Activated CD4-positive, alpha-beta T cell treated with anti-CD3 and anti-CD28 coated beads, Interleukin-2, amount 50 U/mL, for 24 hours (primary cell): Measurements from ENCODE around the gene CRYGC.

Experiments
- DNase-seq, 2 donors: peaks; one replicate each; pipeline ENCODE4 v3.0.0-alpha.2; 2020; ENCODE audit warnings: low read depth in 1 of 2, low spot score in 1 of 2

CRYGC gene

DNA sequence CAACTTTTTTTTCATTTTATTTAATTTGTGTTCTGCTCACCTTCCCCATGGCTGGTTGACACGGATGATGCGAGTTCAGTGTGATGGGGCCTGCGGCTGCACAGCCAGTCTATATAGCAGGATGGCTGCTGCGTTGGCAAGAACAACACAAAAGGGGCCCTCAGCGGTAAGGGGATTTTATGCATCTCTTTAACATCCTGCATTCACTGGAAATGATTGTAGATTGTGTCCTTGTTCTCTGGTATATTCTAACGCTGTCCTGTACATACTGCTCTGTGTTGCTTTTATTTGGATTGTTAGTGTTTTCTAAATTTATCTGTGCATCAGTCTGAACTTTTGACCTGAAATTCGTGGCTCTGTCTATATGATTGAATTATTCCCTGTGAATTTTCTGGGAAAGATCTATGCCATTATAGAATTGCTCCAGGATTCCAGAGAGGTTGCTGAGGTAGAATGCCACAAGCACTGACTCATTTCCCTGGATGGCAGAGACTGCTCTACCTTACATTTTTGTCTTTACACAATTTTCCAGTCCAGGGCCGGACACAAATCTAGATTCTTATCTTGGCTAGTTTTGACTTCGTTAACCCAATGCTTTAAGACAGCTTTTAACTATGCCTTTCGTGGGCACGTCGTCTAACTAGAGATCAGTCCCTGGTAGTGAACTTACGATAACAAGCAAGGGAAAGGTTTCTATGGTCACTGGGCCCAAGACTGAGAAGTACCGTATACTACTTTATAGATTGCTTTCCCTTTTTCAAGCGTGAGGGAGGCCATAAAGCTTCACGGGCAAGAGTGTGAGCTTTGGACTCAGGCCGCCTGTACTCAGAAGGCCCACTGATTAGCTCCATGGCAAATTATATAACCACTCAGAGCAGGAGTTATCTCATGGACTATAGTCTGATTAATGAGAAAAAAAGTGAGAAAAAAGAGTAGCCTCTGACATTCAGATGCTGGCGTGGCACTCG is at the start of gene CRYGC:
TSS of gene CRYGC (minus strand) at position 85 of the 968 bp plus-strand sequence. CDS start at position 49, 36 bp downstream.
- no peak for DNase-seq

DNA sequence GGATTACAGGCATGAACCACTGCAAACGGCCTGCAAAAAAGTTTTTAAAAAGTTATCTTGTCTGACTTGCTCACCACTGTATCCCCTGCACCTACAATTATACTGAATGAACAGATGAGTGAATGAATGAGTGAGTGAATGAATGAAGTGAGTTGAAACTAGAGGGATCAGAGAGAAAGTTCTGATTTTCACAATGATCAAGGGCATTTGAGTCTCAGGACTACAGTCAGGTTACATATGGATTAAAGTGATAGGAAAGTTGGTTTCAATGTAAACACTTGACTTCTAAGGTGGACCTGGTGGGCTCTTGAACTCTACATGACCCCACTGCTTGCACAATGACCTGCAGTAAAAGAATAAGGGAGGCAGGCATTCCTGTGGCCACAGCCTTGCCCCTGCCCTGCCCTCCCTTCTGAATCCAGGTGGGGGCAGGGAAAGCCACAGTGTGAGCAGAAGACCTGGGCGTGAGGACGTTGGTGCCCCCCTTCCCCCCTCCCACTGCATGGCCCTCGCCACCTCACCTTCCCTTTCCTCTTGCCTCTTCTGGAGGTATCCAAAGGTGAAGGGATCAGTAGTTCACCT is 49.5 kb upstream of the CRYGC start:
- no peak for DNase-seq

DNA sequence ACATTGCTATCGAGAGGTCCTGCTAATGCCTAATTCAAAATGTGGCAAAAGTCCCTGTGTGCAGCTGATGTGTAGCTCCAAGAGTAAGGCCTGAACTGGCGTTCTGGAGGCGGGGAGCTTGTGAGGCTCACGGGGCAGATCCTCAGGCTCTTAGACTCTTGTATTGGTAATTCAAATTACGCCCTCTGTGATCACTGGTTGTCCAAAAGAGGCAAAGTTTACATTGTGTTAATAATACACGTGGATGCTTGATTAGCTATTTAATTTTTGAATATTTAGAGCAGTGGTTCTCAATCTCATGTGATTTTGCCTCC is 46.2 kb upstream of the CRYGC start:
- DNase-seq = no peak

DNA sequence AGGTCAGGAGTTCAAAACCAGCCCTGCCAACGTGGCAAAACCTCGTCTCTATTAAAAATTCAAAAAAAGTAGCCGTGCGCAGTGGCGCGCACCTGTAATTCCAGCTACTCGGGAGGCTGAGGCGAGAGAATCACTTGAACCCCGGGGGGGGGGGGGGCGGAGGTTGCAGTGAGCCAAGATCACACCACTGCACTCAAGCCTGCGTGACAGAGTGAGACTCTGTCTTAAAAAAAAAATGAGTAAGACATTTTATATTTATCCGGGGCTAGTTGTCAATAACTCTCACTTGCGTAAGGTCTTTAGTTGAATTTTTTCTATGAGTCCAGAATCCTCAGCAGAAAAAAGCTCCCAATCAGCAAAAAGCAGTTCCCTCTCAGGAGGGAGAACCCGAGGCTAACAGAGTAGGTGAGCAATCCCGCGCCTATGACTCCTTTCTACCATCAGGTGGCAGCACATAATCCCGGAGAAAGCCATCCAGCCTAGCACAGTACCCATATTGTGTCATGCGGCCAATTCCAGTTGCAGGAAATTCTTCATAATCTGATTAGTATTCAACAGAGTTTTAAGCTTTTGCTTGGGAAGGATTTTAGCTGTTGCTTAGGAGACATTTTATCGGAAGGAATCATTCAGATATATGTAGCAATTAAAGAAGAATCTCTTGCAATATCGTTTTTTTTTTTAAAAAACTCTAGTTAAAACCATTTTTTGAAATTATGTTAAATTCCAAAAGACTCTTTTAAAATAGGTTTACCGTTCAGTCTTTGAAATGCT is 45.6 kb upstream of the CRYGC start:
- peak; percentile 10 to 59 for DNase-seq

- no peak for DNase-seq
Measured at GRCh38 chr2:208174144-208174543, 44.5 kb upstream of the CRYGC start.

DNA sequence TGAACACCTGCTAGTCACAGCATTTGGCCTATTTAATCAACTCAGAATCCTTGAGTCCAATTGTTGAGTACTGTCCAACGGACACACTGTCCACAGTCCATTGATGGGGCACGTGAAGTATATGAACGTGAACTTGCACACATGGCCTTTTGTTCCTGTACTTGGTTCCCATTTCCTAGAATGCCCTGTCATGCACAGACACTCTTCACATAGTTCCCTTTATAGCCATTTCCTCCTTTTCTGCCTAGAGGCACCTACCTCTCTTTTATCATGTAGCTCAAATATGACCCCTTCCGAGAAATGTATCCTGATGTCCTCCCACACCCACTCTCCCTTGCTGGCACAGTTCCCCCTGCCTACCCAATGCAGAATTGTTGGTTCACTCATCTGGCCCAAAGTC is 42.5 kb upstream of the CRYGC start:
- no peak for DNase-seq

DNA sequence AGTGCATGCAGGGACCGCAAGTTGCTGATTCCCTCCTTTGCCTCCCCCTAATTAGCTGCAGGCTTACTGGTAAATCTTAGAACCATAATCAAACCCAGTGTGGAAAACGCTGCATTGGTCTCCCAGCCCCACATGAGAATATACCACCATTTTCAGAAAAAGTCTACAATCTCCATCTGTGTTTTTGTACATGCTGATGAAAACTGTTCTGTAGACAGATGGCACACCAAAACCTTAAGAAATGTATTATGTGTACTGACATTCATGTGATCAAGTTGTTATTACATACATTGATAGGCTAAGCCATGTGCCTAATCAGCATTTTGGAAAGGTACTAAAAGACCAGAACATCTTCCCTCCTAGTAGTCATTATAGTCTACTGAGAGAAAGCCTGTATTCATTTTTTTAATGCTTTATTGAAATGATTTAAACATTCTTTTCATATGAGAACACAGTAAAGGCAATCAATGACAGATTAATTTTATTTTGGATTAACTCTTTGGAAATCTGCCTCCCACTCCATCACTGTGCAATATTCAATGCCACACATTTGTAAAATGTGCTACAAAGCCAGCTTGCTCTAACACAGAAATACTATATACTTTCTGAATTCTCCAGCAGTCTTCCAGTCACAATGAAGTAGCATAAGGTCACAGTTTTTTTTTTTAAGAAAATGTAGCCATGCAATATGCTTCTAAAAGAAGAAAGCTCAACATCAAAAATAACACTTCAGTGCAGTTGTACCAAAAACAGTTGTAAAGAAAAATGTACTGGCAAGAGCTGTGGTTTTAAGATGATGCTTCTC is 35.5 kb upstream of the CRYGC start:
- DNase-seq = no peak

DNA sequence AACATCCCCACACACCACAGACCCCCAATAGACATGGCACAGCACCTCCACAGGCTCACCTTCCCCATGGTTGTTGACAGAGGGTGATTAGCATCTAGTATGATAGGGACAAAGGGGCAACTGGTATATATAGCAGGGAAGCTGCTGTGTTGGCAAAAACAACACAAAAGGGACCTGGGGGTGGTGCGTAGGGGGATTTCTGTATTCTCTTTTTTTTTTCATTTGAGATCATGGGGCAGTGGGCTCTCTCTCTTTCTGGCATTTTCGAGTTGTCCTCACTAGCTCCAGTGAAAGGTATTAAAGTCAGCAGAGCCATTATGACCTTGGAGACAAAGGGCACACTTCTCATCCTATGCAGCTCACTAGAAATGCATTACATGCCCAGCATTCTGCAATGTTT is 33.9 kb upstream of the CRYGC start, which contains the start of gene CRYGA:
TSS of gene CRYGA (minus strand) at position 101 of the 400 bp plus-strand sequence. CDS start at position 68, 33 bp downstream.
- no peak for DNase-seq

GRCh38 chr2:208156439-208156838 is 26.8 kb upstream of the CRYGC start:
- DNase-seq = no peak

DNA sequence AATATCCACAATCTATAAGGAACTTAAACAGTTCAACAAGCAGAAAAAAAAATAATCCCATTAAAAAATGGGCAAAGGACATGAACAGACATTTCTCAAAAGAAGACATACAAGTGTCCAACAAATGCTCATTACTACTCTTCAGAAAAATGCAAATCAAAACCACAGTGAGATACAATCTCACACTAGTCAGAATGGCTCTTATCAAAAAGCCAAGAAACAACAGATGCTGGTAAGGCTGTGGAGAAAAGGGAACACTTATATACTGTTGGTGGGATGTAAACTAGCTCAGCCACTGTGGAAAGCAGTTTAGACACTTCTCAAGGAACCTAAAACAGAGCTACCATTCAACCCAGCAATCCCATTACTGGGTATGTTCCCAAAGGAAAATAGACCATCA is 23.5 kb upstream of the CRYGC start:
- no peak for DNase-seq

DNA sequence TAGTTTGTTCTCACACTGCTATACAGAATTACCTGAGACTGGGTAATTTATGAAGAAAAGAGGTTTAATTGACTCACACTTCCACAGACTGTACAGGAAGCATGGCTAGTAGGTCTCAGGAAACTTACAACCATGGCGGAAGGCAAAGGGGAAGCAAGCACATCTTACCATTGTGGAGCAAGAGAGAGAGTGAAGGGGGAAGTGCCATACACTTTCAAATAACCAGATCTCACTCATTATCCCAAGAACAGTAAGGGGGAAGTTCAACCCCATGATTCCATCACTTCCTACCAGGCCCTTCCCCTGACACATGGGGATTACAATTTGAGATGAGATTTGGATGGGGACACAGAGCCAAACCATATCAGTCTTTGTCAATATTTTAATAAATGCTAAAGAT is 21.3 kb upstream of the CRYGC start:
- DNase-seq = no peak

- no peak for DNase-seq
Measured at GRCh38 chr2:208150094-208150493, 20.5 kb upstream of the CRYGC start.

- no peak for DNase-seq
Measured at GRCh38 chr2:208148803-208149202, 19.2 kb upstream of the CRYGC start.

DNA sequence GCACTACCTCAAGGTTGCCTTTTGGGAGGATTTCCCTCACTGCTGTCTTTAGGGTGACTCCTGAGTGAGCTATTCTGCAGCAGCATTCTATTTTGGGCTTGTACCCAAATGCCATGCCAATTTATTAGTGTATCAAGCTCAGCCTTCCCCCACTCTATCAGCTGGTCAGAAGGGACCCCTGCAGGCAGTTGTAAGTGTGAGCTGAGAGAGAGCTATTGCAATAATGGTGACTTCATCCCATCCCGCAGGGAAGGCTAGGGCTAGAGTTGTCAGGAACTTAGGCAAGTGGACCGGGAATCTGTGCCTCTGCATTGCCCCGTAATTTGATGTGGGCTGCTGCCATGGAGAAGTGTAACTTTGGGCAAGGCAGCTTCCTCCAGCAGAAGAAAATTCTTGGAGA is 18.1 kb upstream of the CRYGC start:
- DNase-seq = no peak

GRCh38 chr2:208147008-208147407 is 17.4 kb upstream of the CRYGC start:
- DNase-seq = no peak

DNA sequence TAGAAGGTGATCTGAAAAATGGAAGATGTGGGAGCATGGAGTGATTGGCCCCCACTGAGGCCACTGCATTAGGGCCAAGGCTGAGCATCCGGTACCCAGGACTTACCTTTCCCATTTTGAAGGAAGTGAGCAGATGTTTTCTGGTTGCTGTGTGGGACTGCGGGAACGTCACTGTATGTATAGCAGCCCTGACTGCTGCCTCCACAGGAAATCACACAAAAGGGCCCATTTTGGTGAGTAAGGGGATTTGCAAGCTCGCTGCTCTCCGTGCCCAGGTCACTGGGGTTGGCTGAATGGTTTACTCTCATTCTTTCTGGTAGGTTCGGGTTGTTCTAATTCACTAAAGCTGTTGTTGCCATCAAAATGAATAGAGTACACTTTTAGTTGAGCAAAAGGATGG is 16.4 kb upstream of the CRYGC start, which contains the start of gene CRYGB:
TSS of gene CRYGB (minus strand) at position 153 of the 400 bp plus-strand sequence. CDS start at position 115, 38 bp downstream.
- DNase-seq = no peak

DNA sequence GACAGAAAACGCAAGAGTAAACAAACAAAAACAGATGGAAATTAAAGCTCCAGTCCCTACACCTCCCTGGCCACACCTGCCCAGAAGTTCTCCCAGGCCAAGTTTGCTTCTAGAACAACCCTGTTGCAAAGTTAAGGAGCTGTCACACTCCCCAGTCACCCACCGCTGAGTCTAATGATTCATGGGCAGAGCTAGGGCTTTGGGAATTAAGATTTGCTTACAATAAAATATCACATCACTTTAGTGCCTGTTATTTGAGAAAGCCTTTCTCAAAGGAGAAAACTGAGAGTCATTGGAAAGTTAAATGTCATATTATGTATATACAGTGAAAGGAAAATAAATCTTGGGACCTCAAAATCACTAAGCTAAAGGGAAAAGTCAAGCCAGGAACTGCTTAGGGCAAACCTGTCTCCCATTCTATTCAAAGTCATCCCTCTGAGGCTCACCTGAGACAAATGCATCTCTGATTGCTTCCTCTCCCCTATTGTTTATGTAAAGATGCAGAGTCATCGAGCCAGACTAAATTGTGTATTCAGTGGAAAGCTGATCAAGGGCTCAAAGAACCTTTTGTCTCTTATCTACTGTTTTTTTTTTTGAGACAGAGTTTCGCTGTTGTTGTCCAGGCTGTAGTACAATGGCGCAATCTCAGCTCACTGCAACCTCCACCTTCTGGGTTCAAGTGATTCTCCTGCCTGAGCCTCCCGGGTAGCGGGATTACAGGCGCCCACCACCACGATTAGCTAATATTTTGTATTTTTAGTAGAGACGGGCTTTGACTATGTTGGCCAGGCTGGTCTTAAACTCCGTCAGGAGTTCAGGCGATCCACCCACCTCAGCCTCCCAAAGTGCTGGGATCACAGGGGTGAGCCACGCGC is 13.5 kb upstream of the CRYGC start:
- DNase-seq = no peak

GRCh38 chr2:208142240-208142924 is 12.8 kb upstream of the CRYGC start:
- no peak for DNase-seq

GRCh38 chr2:208139447-208139846 is 9.8 kb upstream of the CRYGC start:
- no peak for DNase-seq
